PC-3 (cell line): ENCODE results near the gene SLC17A2. TPM values are rescaled to one million over a fixed set of nuclear protein-coding genes. Genes with fewer than 3 reads are reported as not detected.

Source experiments
- ATAC-seq: fragments of 200-7000 bp; cut with Tn5 transposase; 2 replicates; pipeline ENCODE4 v1.9.1; 2020; ENCODE audit warnings: mild to moderate bottlenecking, moderate library complexity
- BruUV-seq: library from RNA; stranded (reverse); fragments of 400-500 nt; replicated peaks from 2 replicates; lab custom pipeline; 2021; lab: Mats Ljungman, UMichigan
- CTCF ChIA-PET: fragments of 300-600 bp; sonication (Branson Sonifier 250); formaldehyde crosslinking; loops from one replicate; lab custom pipeline; 2022; ENCODE audit warnings: antibody characterized with exemption; lab: Charles Lee
- POLR2A ChIA-PET: fragments of 300-600 bp; sonication (Branson Sonifier 250); formaldehyde crosslinking; loops from one replicate; lab custom pipeline; 2022; ENCODE audit warnings: antibody characterized with exemption; ENCODE audit not compliant: unreplicated experiment; lab: Charles Lee
- DNase-seq: peaks from one replicate; pipeline ENCODE4 v3.0.0-alpha.2; 2015
- H2AFZ ChIP-seq: fragments of 300-600 bp; sonication (generic); 2 replicates; pipeline ENCODE4 v1.6.0; 2016; ENCODE audit warnings: antibody characterized with exemption, low read length
- H3F3A ChIP-seq: fragments of 300-600 bp; sonication (generic); one replicate; pipeline ENCODE4 v1.6.0; 2017; ENCODE audit warnings: antibody characterized with exemption, low read length, control low read depth, mild to moderate bottlenecking; ENCODE audit not compliant: unreplicated experiment
- H3K27ac ChIP-seq: fragments of 300-600 bp; sonication (generic); 2 replicates; pipeline ENCODE4 v1.5.1; 2016; ENCODE audit warnings: mild to moderate bottlenecking, low read length
- H3K27me3 ChIP-seq: fragments of 300-600 bp; sonication (generic); 2 replicates; pipeline ENCODE4 v1.6.1; 2016; ENCODE audit warnings: low read length, mixed read lengths
- H3K36me3 ChIP-seq: fragments of 300-600 bp; sonication (generic); 2 replicates; pipeline ENCODE4 v1.6.1; 2016; ENCODE audit warnings: low read depth, mixed run types, low read length, mixed read lengths
- H3K4me1 ChIP-seq: fragments of 300-600 bp; sonication (generic); 2 replicates; pipeline ENCODE4 v1.5.1; 2016; ENCODE audit warnings: low read length; ENCODE audit not compliant: insufficient read depth
- H3K4me2 ChIP-seq: fragments of 300-600 bp; sonication (generic); 2 replicates; pipeline ENCODE4 v1.6.0; 2016; ENCODE audit warnings: low read length
- H3K4me3 ChIP-seq: fragments of 300-600 bp; sonication (generic); 2 replicates; pipeline ENCODE4 v1.5.1; 2016; ENCODE audit warnings: mild to moderate bottlenecking, low read length, mixed read lengths
- H3K79me2 ChIP-seq: fragments of 300-600 bp; sonication (generic); 2 replicates; pipeline ENCODE4 v1.6.1; 2017; ENCODE audit warnings: low read length, mixed read lengths
- H3K9ac ChIP-seq: fragments of 300-600 bp; sonication (generic); 2 replicates; pipeline ENCODE4 v1.6.0; 2016; ENCODE audit warnings: mild to moderate bottlenecking, low read length
- H3K9me2 ChIP-seq: fragments of 300-600 bp; sonication (generic); replicated peaks from 2 replicates; pipeline ENCODE4 v1.6.1; 2016; ENCODE audit warnings: mixed run types, low read length, mixed read lengths
- H3K9me3 ChIP-seq: fragments of 300-600 bp; sonication (generic); 2 replicates; pipeline ENCODE4 v1.6.1; 2016; ENCODE audit warnings: low read length, mixed read lengths
- H4K20me1 ChIP-seq: fragments of 300-600 bp; sonication (generic); 2 replicates; pipeline ENCODE4 v1.6.1; 2016; ENCODE audit warnings: low read length, mixed read lengths
- CTCF ChIP-seq: fragments of 300-600 bp; sonication (generic); conservative IDR thresholded peaks from 2 replicates; pipeline ENCODE4 v1.5.1; 2017; ENCODE audit warnings: antibody characterized with exemption, low read depth, mild to moderate bottlenecking, low read length
- EZH2 ChIP-seq: fragments of 300-600 bp; sonication (generic); IDR thresholded peaks from one replicate; pipeline ENCODE4 v1.6.1; 2017; ENCODE audit warnings: antibody characterized with exemption, mild to moderate bottlenecking, low read length; ENCODE audit not compliant: unreplicated experiment
- EZH2phosphoT487 ChIP-seq: fragments of 300-600 bp; sonication (generic); IDR thresholded peaks from 2 replicates; pipeline ENCODE4 v1.6.1; 2018; ENCODE audit warnings: mild to moderate bottlenecking, antibody characterized with exemption, low read length, borderline replicate concordance
- intact Hi-C: fragments of 100-400 bp; cut with micrococcal nuclease; formaldehyde crosslinking; loops from 2 replicates; pipeline ENCODE4 v1.9.0; 2023
- total RNA-seq: library from RNA; depleted of rRNA; stranded (reverse); fragments of >200 nt; gene quantifications from 2 replicates; pipeline ENCODE4 v1.2.3, GENCODE V29; 2014

SLC17A2 gene
- total RNA-seq, 1 experiment from 2014 or later, result not detected

GRCh38 chr6:25944688-25945574 is 14.4 kb upstream of the SLC17A2 start:
- H3K4me2 ChIP-seq, result no peak overlapping the region
- H3K9ac ChIP-seq, result no peak overlapping the region
- TF ChIP-seq EZH2phosphoT487 (no peak), CTCF (no peak), EZH2 (no peak)
- no peaks in the 10 kb centered on the region for H3K27me3 ChIP-seq
- DNase-seq (no peak), ATAC-seq (no peak)
- H3K9me2 ChIP-seq, result no peaks in the 10 kb centered on the region
- no peaks in the 10 kb centered on the region for H3F3A ChIP-seq
- H4K20me1 ChIP-seq, result no peaks in the 10 kb centered on the region
- H3K4me1 ChIP-seq, result no peaks in the 10 kb centered on the region
- BruUV-seq, result no TSS peak
- H3K27ac ChIP-seq, result no peak overlapping the region
- ChIA-PET POLR2A (no interaction called here), CTCF (no interaction called here)
- no peaks in the 10 kb centered on the region for H3K79me2 ChIP-seq
- H2AFZ ChIP-seq, result no peak overlapping the region
- no peaks in the 10 kb centered on the region for H3K36me3 ChIP-seq
- H3K9me3 ChIP-seq, result no peaks in the 10 kb centered on the region
- H3K4me3 ChIP-seq, result no peak overlapping the region
- intact Hi-C loops, result loop anchor here (10.0 kb wide), 1 partner anchor 330 kb away; no protein-coding TSS in a partner anchor

- no peaks in the 10 kb centered on the region for H4K20me1 ChIP-seq
- H3K27me3 ChIP-seq, result no peaks in the 10 kb centered on the region
- H3K4me1 ChIP-seq, result no peaks in the 10 kb centered on the region
- intact Hi-C loops, result loop anchor here (10.0 kb wide), 1 partner anchor 329 kb away; no protein-coding TSS in a partner anchor
- ATAC-seq (no peak), DNase-seq (no peak)
- H3K4me2 ChIP-seq, result no peak overlapping the region
- no peak overlapping the region for H3K27ac ChIP-seq
- H3F3A ChIP-seq, result no peaks in the 10 kb centered on the region
- no TSS peak for BruUV-seq
- no peaks in the 10 kb centered on the region for H3K79me2 ChIP-seq
- no peak for TF ChIP-seq CTCF
- no peak for TF ChIP-seq EZH2
- TF ChIP-seq EZH2phosphoT487, result no peak
- POLR2A ChIA-PET, result interaction anchor here (0.5 kb wide), 1 partner anchor 193 kb away, joined by 3 read pairs; no protein-coding TSS in a partner anchor
- no peak overlapping the region for H3K4me3 ChIP-seq
- H3K36me3 ChIP-seq, result no peaks in the 10 kb centered on the region
- H3K9ac ChIP-seq, result no peak overlapping the region
- H2AFZ ChIP-seq, result no peak overlapping the region
- H3K9me3 ChIP-seq, result no peaks in the 10 kb centered on the region
- CTCF ChIA-PET, result no interaction called here
- H3K9me2 ChIP-seq, result no peaks in the 10 kb centered on the region
Measured at GRCh38 chr6:25943887-25944286, 13.4 kb upstream of the SLC17A2 start.
